BJ (cell line): ENCODE measurements around the gene HS6ST2. TPM values are rescaled to one million over a fixed set of nuclear protein-coding genes. Genes with fewer than 3 reads are reported as not detected.

Experiments used
- CTCF ChIA-PET: fragments of 350-600 bp; formaldehyde crosslinking; extraction: SDS; loops from one replicate; lab custom pipeline; 2021; ENCODE audit warnings: antibody characterized with exemption, inconsistent platforms; lab: Yijun Ruan, JAX
- POLR2A ChIA-PET: fragments of 300-600 bp; sonication (Branson Sonifier 250); formaldehyde crosslinking; extraction: SDS; loops from one replicate; lab custom pipeline; 2021; ENCODE audit warnings: antibody characterized with exemption; lab: Charles Lee
- DNase-seq: peaks from one replicate; pipeline ENCODE4 v3.0.0-alpha.2; 2011; ENCODE audit warnings: low read depth
- H3K27me3 ChIP-seq: 2 replicates; pipeline ENCODE4 v1.6.0; 2011; ENCODE audit warnings: low read length; ENCODE audit not compliant: control insufficient read depth, insufficient read depth
- H3K36me3 ChIP-seq: 2 replicates; pipeline ENCODE4 v1.5.1; 2011; ENCODE audit warnings: low read length; ENCODE audit not compliant: control insufficient read depth, insufficient read depth
- H3K4me3 ChIP-seq: 2 replicates; pipeline ENCODE4 v1.5.1; 2011; ENCODE audit warnings: low read depth, mild to moderate bottlenecking, control low read depth, low read length
- polyA plus RNA-seq: library from polyadenylated mRNA; depleted of rRNA; stranded (reverse); fragments of >200 nt; gene quantifications from 2 replicates; pipeline ENCODE4 v1.2.3, GENCODE V29; 2011
- TF ChIP-seq, protein P1 (sequence below): IDR thresholded peaks from 2 replicates; pipeline ENCODE4 v1.5.1; 2011; ENCODE audit warnings: low read depth, mild to moderate bottlenecking, control low read depth, inconsistent platforms, low read length, moderate library complexity; ENCODE audit not compliant: insufficient read depth

Gene HS6ST2
- polyA plus RNA-seq, 1 experiment, result not detected

DNA sequence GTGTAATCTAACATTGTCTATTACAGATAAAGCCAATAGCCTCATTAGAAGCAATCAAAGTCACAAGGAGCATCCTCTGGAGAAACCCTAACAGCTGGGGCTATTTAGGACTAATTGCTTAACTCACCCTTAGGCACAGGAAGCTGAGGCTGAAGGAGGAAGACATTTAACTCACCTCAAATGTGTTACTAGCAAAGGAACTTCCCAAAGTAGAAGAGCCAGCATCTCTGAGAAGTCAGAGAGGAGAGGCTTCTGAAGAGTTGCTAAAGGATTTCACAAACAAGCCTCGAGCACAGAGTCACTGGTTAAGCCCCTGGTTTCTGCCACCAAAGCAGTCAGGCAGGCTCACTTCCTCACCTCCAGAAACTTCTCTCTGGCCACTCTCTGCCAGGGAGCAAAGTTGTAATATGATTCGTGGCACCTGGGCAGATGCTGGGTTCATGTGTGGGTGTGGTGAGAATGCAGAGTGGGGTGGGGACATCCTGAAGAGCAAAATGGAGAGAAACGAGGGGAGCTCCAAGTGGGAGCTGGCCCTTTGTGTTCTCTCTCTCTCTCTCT is 201.3 kb downstream of the HS6ST2 start:
- no peaks in the 10 kb centered on the region for H3K36me3 ChIP-seq
- TF ChIP-seq, protein P1, sequence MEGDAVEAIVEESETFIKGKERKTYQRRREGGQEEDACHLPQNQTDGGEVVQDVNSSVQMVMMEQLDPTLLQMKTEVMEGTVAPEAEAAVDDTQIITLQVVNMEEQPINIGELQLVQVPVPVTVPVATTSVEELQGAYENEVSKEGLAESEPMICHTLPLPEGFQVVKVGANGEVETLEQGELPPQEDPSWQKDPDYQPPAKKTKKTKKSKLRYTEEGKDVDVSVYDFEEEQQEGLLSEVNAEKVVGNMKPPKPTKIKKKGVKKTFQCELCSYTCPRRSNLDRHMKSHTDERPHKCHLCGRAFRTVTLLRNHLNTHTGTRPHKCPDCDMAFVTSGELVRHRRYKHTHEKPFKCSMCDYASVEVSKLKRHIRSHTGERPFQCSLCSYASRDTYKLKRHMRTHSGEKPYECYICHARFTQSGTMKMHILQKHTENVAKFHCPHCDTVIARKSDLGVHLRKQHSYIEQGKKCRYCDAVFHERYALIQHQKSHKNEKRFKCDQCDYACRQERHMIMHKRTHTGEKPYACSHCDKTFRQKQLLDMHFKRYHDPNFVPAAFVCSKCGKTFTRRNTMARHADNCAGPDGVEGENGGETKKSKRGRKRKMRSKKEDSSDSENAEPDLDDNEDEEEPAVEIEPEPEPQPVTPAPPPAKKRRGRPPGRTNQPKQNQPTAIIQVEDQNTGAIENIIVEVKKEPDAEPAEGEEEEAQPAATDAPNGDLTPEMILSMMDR, result no peak
- DNase-seq, result no peak
- CTCF ChIA-PET, result no interaction called here
- no peaks in the 10 kb centered on the region for H3K27me3 ChIP-seq
- POLR2A ChIA-PET, result no interaction called here
- H3K4me3 ChIP-seq, result no peak overlapping the region

DNA sequence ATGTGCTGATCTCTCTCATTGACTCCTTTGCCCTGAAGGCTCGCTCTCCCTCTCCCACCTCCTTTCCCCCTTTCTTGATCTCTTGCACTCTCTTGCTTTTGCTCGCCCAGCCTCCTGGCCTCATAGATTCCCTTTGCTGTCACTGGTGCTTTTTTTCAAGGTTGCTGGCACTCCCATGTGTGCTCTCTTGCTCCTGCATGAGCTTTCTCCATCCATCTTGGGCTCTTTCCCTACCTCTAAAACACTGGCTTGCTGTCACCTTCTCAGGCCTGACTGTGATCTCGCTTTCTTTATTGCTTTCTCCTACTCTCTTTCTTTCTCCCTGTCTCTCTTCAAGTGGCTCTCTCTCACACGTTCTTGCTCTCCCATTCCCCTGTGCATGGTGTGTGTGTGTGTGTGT is 202.0 kb downstream of the HS6ST2 start:
- CTCF ChIA-PET, result no interaction called here
- H3K4me3 ChIP-seq, result no peak overlapping the region
- POLR2A ChIA-PET, result no interaction called here
- TF ChIP-seq, protein P1, result no peak
- H3K36me3 ChIP-seq, result no peaks in the 10 kb centered on the region
- no peaks in the 10 kb centered on the region for H3K27me3 ChIP-seq
- DNase-seq, result no peak

DNA sequence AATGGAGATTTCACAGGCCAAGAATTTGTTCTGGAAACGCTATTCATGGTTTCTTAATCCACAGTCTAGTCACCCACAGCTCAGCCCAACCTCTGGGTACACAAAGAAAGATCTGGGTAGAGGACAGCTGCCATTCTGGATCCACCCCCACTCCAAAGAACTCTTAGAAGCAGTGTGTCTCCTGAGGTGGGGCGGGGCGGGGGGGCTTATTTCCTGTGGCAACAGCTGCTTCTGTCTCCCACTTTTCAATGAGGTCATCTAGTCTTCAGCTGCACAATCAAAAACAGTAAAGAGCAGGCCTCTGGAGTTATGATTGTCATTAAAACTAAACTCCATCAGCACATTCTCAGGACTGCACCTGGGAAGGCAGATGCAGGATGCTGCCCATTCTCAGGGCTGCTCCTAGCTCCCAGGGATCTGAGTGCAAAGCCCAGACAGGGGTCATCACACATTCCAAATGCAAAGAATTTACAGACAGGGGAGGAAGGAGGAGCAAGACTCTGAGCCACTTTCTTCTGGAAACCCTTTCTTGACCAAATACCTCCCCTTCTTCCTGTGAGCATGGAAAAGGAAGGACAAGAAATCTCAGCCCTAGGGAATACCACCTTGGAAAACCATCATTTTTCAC is 207.3 kb downstream of the HS6ST2 start:
- Histone ChIP-seq H3K4me3 (no peak overlapping the region), H3K27me3 (no peaks in the 10 kb centered on the region), H3K36me3 (no peaks in the 10 kb centered on the region)
- TF ChIP-seq, protein P1, result no peak
- POLR2A ChIA-PET, result no interaction called here
- DNase-seq, result no peak
- CTCF ChIA-PET, result interaction anchor here (0.7 to 1.0 kb wide), 2 partner anchors 8 to 10 kb away, joined by 3 to 4 read pairs; no protein-coding TSS in a partner anchor

DNA sequence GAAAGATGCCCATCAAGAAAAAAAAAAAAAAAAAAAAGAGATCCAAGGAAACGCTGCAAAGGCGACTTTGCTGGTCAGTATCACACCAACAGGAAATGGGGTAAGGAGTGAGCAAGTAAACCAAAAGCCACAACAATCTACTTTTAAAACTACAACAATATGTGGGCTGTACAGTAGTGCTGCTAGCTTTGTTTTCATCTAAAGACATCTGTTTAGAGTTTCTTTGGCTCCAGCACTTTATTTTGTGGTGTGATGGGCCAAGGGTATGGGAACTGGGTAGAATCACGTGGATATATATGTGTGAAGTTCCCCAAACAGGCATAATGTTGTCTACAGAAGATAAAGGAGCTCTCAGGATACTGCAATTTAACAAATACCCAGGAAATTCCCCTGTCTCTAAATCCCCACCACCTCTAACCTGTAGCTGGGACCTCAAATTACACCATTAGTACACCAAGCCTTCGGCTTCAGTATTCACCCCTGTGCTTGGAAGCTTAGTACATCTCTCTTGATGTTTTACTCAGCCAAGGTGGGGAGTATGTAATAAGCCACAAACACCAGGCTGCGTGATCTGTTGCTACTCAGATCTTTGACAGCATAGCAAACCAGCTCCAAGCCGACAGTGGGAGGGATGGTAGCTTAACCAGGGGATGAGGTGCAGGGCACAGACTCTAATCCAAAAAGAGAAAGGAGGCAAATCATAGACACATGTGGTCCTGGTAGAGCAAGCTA is 207.9 kb downstream of the HS6ST2 start:
- ChIA-PET POLR2A (no interaction called here), CTCF (interaction anchor here (0.7 to 1.1 kb wide), 2 partner anchors 9 to 23 kb away, joined by 3 to 4 read pairs; no protein-coding TSS in a partner anchor)
- Histone ChIP-seq H3K4me3 (no peak overlapping the region), H3K27me3 (no peaks in the 10 kb centered on the region), H3K36me3 (no peaks in the 10 kb centered on the region)
- TF ChIP-seq, protein P1, result no peak
- DNase-seq, result no peak

DNA sequence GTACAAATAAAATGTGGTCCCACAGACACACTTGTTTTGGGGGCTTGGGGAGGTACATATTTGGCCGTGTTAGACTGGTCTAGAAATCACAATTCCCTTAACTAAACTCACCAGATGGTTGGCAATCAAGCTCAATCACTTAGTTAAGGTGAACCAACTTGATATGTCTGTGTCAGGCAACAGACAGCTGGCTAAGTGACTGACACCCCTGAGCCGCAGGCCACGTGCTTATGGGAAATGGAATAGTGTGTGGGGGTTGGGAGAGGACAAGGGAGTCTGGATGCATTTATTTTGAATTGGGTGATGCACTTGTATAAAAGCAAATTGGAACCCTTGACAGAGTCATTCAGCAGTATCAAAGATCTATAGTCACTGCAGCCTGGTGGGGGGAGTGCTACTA is 209.0 kb downstream of the HS6ST2 start:
- DNase-seq, result no peak
- CTCF ChIA-PET, result interaction anchor here (1.1 kb wide), 1 partner anchor 22 kb away, joined by 3 read pairs; no protein-coding TSS in a partner anchor
- TF ChIP-seq, protein P1, result no peak
- Histone ChIP-seq H3K4me3 (no peak overlapping the region), H3K36me3 (no peaks in the 10 kb centered on the region), H3K27me3 (no peaks in the 10 kb centered on the region)
- POLR2A ChIA-PET, result no interaction called here
